Kidney (tissue), 14 donors: ENCODE results near the gene NDUFA11. TPM values are rescaled to one million over a fixed set of nuclear protein-coding genes. Genes with fewer than 3 reads are reported as not detected.

Source experiments
- DNase-seq, 5 donors: peaks; one replicate each; pipeline ENCODE4 v3.0.0-alpha.2; 2013 to 2020
- FAIRE-seq: peaks from 2 replicates; lab custom pipeline; 2012; peaks lifted over from hg19 to GRCh38; lab: Jason Lieb, UNC
- H3K27ac ChIP-seq, 2 donors: one replicate each; pipeline ENCODE4 v1.7.0; 2013; ENCODE audit warnings: low read depth in 2 of 2, low read length in 2 of 2, inconsistent platforms in 1 of 2
- H3K27me3 ChIP-seq: one replicate; pipeline ENCODE4 v1.7.1; 2013; ENCODE audit warnings: low read length, inconsistent platforms; ENCODE audit not compliant: control insufficient read depth, insufficient read depth
- H3K36me3 ChIP-seq, 3 donors: one replicate each; pipeline versions ENCODE4 v1.7.0 to v1.7.1; 2013; ENCODE audit warnings: low read length in 3 of 3, control low read depth in 1 of 3, inconsistent platforms in 1 of 3; ENCODE audit not compliant: insufficient read depth in 3 of 3, control insufficient read depth in 2 of 3
- H3K4me1 ChIP-seq, 3 donors: one replicate each; pipeline versions ENCODE4 v1.7.0 to v1.7.1; 2013; ENCODE audit warnings: low read length in 3 of 3, inconsistent platforms in 1 of 3, low read depth in 1 of 3; ENCODE audit not compliant: control insufficient read depth in 2 of 3, insufficient read depth in 2 of 3
- H3K4me3 ChIP-seq, 3 donors: one replicate each; pipeline versions ENCODE4 v1.7.0 to v1.8.1; 2013; ENCODE audit warnings: low read length in 3 of 3, control low read depth in 1 of 3, inconsistent platforms in 1 of 3
- H3K9ac ChIP-seq, 3 donors: one replicate each; pipeline versions ENCODE4 v1.7.0 to v1.7.1; 2013; ENCODE audit warnings: low read length in 3 of 3, control low read depth in 1 of 3, inconsistent platforms in 1 of 3
- H3K9me3 ChIP-seq, 3 donors: one replicate each; pipeline versions ENCODE4 v1.7.0 to v1.7.1; 2013; ENCODE audit warnings: low read length in 3 of 3, control low read depth in 1 of 3, inconsistent platforms in 1 of 3; ENCODE audit not compliant: control insufficient read depth in 2 of 3, insufficient read depth in 1 of 3
- CTCF ChIP-seq: IDR thresholded peaks from 3 replicates; pipeline ENCODE4 v1.5.1; 2012; ENCODE audit warnings: mild to moderate bottlenecking, moderate library complexity, borderline replicate concordance; ENCODE audit not compliant: insufficient read depth; ENCODE audit errors: extremely low read depth
- intact Hi-C: fragments of 100-400 bp; cut with DNase I; formaldehyde crosslinking; loops from one replicate; pipeline ENCODE4 v1.11.1; 2022
- polyA plus RNA-seq: library from polyadenylated mRNA; stranded (reverse); fragments of 350-450 nt; fragmentation: Illumina TruSeq; extraction: RNeasy Lipid Tissue Mini Kit (QIAGEN cat#74804); gene quantifications from one replicate; pipeline ENCODE4 v1.2.3, GENCODE V29; 2014; ENCODE audit warnings: low read depth, low replicate concordance; ENCODE audit not compliant: insufficient read depth
- total RNA-seq: library from RNA; stranded (reverse); fragmentation: NEBNext Ultra II Directional; extraction: Animal tissue kit (Norgen Biotek cat#: 25700); gene quantifications from one replicate; pipeline ENCODE4 v1.2.1, GENCODE V29; 2021
- donor health status: control.
- donor health status: control.
- donor health status: control.
- donor health status: control.
- donor health status: control.
- donor health status: DM: yes; HTN: yes; CAD: no.
- donor health status: Normal renal cell carcinoma (clear cell type).

Gene NDUFA11
- total and polyA plus RNA-seq, 2 donors from 2014 or later = 200 to 763 TPM

GRCh38 chr19:5911366-5911765 is 7.8 kb upstream of the NDUFA11 start:
- Histone ChIP-seq H3K36me3 (no peaks in the 10 kb centered on the region), H3K9ac (no peak overlapping the region), H3K27me3 (no peaks in the 10 kb centered on the region), H3K27ac (no peak overlapping the region), H3K4me1 (peaks cover 0 to 13% (median 0%) of the 10 kb centered on the region in 3 donors), H3K4me3 (no peak overlapping the region), H3K9me3 (no peaks in the 10 kb centered on the region)
- FAIRE-seq (no peak), DNase-seq (no peak)
- intact Hi-C loops = no loop called here
- no peak for TF ChIP-seq CTCF

DNA sequence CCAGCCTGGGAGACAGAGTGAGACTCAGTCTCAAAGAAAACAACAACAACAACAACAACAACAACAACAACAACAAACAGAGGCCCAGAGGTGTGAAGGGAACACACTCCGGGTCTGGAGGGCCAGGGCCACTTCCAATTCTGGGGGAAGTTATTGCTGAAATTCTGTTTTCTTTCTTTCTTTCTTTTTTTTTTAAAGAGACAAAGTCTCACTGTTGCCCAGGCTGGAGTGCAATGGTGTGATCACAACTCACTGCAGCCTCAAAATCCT is 7.0 kb upstream of the NDUFA11 start:
- no peak for FAIRE-seq
- no peak for DNase-seq
- Histone ChIP-seq H3K4me3 (no peak overlapping the region), H3K9me3 (no peaks in the 10 kb centered on the region), H3K9ac (no peak overlapping the region), H3K36me3 (no peaks in the 10 kb centered on the region), H3K27me3 (no peaks in the 10 kb centered on the region), H3K4me1 (peaks cover 0 to 13% (median 0%) of the 10 kb centered on the region in 3 donors), H3K27ac (no peak overlapping the region)
- TF ChIP-seq CTCF = no peak
- intact Hi-C loops = no loop called here

GRCh38 chr19:5908773-5909442 is 5.3 kb upstream of the NDUFA11 start:
- no peak for DNase-seq
- intact Hi-C loops = no loop called here
- no peaks in the 10 kb centered on the region for H3K9me3 ChIP-seq

More at GRCh38 chr19:5908773-5909442, 5.3 kb upstream of the NDUFA11 start:
- Histone ChIP-seq H3K4me1 (peaks cover 0 to 2% (median 0%) of the 10 kb centered on the region in 3 donors), H3K27ac (no peak overlapping the region), H3K4me3 (no peak overlapping the region), H3K9ac (no peak overlapping the region), H3K27me3 (no peaks in the 10 kb centered on the region), H3K36me3 (no peaks in the 10 kb centered on the region)
- FAIRE-seq = no peak
- TF ChIP-seq CTCF = no peak
